Loucy (cell line): ENCODE data around the gene ZG16.
A peak's percentile ranks its signal among the peaks of the same experiment; 100 is the strongest.

Experiments
- H2AFZ ChIP-seq: fragments of 200-600 bp; sonication (generic); 2 replicates; pipeline ENCODE4 v1.6.0; 2016; ENCODE audit warnings: antibody characterized with exemption, mild to moderate bottlenecking, low read length, moderate library complexity
- H3F3A ChIP-seq: fragments of 200-600 bp; 2 replicates; pipeline ENCODE4 v1.6.0; 2016; ENCODE audit warnings: antibody characterized with exemption, low read depth, mild to moderate bottlenecking
- H3K27me3 ChIP-seq: fragments of 200-600 bp; sonication (generic); 2 replicates; pipeline ENCODE4 v1.6.1; 2014; ENCODE audit warnings: low read length, mild to moderate bottlenecking; ENCODE audit not compliant: insufficient read depth, poor library complexity, severe bottlenecking
- H3K36me3 ChIP-seq: fragments of 200-600 bp; sonication (generic); 2 replicates; pipeline ENCODE4 v1.6.1; 2016; ENCODE audit warnings: low read length; ENCODE audit not compliant: insufficient read depth
- H3K4me1 ChIP-seq: fragments of 200-600 bp; sonication (generic); 2 replicates; pipeline ENCODE4 v1.5.1; 2014; ENCODE audit warnings: low read length, mild to moderate bottlenecking; ENCODE audit not compliant: insufficient read depth, poor library complexity, severe bottlenecking
- H3K4me2 ChIP-seq: fragments of 200-600 bp; sonication (generic); 2 replicates; pipeline ENCODE4 v1.6.0; 2014; ENCODE audit warnings: antibody characterized with exemption, low read length, low read depth, mild to moderate bottlenecking; ENCODE audit not compliant: poor library complexity, severe bottlenecking
- H3K4me3 ChIP-seq: fragments of 200-600 bp; sonication (generic); 2 replicates; pipeline ENCODE4 v1.5.1; 2014; ENCODE audit warnings: low read length, mild to moderate bottlenecking, mixed read lengths; ENCODE audit not compliant: poor library complexity, severe bottlenecking
- H3K79me2 ChIP-seq: fragments of 200-600 bp; sonication (generic); 2 replicates; pipeline ENCODE4 v1.6.1; 2014; ENCODE audit warnings: low read length; ENCODE audit not compliant: insufficient read depth
- H3K9ac ChIP-seq: fragments of 200-600 bp; sonication (generic); 2 replicates; pipeline ENCODE4 v1.6.0; 2014; ENCODE audit warnings: mild to moderate bottlenecking, low read depth, low read length, moderate library complexity; ENCODE audit not compliant: poor library complexity, severe bottlenecking
- H3K9me2 ChIP-seq: fragments of 200-600 bp; sonication (generic); replicated peaks from 2 replicates; pipeline ENCODE4 v1.6.1; 2016; ENCODE audit warnings: low read depth, low read length, mixed read lengths
- H3K9me3 ChIP-seq: fragments of 200-600 bp; sonication (generic); 2 replicates; pipeline ENCODE4 v1.6.1; 2014; ENCODE audit warnings: mild to moderate bottlenecking, antibody characterized with exemption, low read length, low read depth; ENCODE audit not compliant: insufficient read depth
- H4K20me1 ChIP-seq: fragments of 200-600 bp; sonication (generic); 2 replicates; pipeline ENCODE4 v1.6.0; 2014; ENCODE audit warnings: antibody characterized with exemption, low read length, mild to moderate bottlenecking; ENCODE audit not compliant: insufficient read depth, poor library complexity, severe bottlenecking
- EZH2phosphoT487 ChIP-seq: fragments of 200-600 bp; IDR thresholded peaks from 2 replicates; pipeline ENCODE4 v1.6.1; 2018; ENCODE audit warnings: antibody characterized with exemption, mild to moderate bottlenecking, moderate library complexity, borderline replicate concordance
- TF ChIP-seq, protein P1 (sequence below): fragments of 200-600 bp; sonication (generic); conservative IDR thresholded peaks from 2 replicates; pipeline ENCODE4 v1.5.1; 2014; ENCODE audit warnings: mild to moderate bottlenecking, antibody characterized with exemption, low read length

Gene ZG16

DNA sequence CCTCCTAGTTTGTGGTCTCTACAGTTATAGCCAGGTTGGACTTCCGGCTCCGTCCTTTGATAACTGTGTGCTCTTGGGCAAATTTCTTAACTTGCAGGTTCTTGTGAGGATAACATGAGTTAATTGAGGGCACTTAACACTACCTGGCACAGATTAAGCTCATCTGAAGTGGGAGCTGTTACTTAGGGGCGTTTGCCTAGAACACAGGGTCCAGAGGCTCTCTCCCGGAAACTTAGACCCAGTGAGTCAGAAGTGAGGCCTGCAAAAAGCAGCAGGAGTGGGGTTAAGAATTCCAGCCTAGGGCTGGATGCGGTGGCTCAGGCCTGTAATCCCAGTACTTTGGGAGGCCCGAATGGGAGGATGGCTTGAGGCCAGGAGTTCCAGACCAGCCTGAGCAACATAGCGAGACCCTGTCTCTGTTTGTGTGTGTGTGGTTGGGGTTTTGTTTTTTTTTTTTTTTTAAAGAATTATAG is 43.6 kb downstream of the ZG16 start:
- Histone ChIP-seq H3K4me3 (no peak overlapping the region), H3K36me3 (no peaks in the 10 kb centered on the region; the same call in 1 of the 2 replicates), H4K20me1 (peaks cover 15% of the 10 kb centered on the region), H3F3A (no peaks in the 10 kb centered on the region), H3K9me3 (no peaks in the 10 kb centered on the region), H3K9ac (no peak overlapping the region), H2AFZ (no peak overlapping the region), H3K9me2 (no peaks in the 10 kb centered on the region), H3K4me2 (peak overlapping the region; percentile 78), H3K27me3 (no peaks in the 10 kb centered on the region), H3K4me1 (peaks cover 32% of the 10 kb centered on the region), H3K79me2 (peaks cover 28% of the 10 kb centered on the region)
- TF ChIP-seq EZH2phosphoT487: no peak
- TF ChIP-seq, protein P1, sequence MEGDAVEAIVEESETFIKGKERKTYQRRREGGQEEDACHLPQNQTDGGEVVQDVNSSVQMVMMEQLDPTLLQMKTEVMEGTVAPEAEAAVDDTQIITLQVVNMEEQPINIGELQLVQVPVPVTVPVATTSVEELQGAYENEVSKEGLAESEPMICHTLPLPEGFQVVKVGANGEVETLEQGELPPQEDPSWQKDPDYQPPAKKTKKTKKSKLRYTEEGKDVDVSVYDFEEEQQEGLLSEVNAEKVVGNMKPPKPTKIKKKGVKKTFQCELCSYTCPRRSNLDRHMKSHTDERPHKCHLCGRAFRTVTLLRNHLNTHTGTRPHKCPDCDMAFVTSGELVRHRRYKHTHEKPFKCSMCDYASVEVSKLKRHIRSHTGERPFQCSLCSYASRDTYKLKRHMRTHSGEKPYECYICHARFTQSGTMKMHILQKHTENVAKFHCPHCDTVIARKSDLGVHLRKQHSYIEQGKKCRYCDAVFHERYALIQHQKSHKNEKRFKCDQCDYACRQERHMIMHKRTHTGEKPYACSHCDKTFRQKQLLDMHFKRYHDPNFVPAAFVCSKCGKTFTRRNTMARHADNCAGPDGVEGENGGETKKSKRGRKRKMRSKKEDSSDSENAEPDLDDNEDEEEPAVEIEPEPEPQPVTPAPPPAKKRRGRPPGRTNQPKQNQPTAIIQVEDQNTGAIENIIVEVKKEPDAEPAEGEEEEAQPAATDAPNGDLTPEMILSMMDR: no peak

DNA sequence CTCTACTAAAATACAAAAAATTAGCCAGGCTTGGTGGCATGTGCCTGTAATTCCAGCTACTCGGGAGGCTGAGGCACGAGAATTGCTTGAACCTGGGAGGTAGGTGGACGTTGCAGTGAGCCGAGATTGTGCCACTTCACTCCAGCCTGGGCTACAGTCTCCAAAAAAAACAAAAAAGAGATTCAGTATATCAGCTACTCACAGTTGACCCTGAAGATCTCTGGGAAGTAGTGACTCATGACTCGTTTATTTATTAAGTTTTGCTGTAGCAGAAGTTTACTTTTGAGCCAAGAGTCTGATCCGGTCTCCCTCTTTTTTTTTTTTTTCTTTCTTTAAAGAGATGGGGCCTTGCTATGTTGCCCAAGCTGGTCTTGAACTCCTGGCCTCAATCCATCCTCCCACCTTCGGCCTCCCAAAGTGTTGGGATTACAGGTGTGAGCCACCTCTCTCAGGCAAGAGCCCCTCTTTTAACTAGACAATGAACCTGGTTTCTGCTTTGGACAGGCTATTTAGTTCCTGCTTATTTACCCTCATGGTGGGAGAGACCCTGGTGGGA is 46.6 kb downstream of the ZG16 start:
- Histone ChIP-seq H3K4me2 (no peak overlapping the region), H3K27me3 (no peaks in the 10 kb centered on the region), H3F3A (no peaks in the 10 kb centered on the region), H3K4me3 (no peak overlapping the region), H4K20me1 (peaks cover 10% of the 10 kb centered on the region), H3K9ac (no peak overlapping the region), H2AFZ (no peak overlapping the region), H3K9me3 (no peaks in the 10 kb centered on the region), H3K79me2 (peaks cover 5% of the 10 kb centered on the region; the same call in 1 of the 2 replicates), H3K9me2 (no peaks in the 10 kb centered on the region), H3K36me3 (no peaks in the 10 kb centered on the region), H3K4me1 (peaks cover 18% of the 10 kb centered on the region)
- no peak for TF ChIP-seq EZH2phosphoT487
- TF ChIP-seq, protein P1: no peak

DNA sequence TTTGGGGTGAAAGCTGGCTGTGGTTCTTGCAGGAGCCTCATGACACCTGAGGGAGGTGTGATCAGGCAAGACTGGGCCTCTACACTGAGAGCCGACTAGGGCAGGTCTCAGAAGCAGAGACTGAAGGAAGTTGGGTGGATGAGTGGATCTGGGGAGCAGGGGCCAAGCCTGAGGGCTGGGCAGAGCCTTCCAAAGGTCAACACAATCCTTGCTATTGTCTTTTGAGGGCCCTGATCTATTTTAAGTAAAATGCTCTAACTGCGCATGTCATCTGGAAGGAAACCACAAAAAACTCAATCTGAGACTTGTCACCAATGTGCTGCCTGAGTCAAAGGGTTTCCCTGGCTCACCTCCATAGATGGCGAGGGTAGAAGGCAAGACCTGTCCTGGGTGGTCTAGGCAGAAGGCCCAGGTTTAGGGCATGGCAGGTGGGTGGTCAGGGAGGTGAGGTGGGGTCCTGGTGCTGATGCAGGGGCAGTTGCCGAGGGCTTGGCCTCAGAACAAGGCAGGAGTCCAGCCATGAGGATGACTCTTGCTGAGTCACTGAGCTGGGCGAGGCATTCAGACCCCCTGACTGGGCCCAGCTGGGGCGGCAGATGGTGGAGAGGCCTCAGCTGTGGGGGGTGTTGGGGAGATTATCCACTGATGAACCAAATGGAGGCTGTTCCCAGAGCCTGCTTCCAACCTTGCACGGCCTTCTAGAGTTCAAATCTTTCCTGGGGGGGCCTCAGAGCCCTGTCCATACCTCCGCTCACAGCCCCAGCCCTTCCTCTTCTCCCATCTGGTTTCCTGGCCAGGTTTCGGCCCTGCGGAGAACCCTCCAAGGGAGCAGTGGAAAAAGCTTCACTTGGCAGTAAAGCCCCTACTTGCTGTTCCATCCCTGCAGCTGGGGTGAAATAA is 47.3 kb downstream of the ZG16 start:
- peaks cover 3% of the 10 kb centered on the region for H4K20me1 ChIP-seq
- no peak for TF ChIP-seq EZH2phosphoT487
- TF ChIP-seq, protein P1: no peak
- H3K36me3 ChIP-seq: no peaks in the 10 kb centered on the region
- H3K9ac ChIP-seq: no peak overlapping the region
- H3K9me3 ChIP-seq: no peaks in the 10 kb centered on the region
- H3F3A ChIP-seq: no peaks in the 10 kb centered on the region
- peaks cover 11% of the 10 kb centered on the region for H3K4me1 ChIP-seq
- H3K9me2 ChIP-seq: no peaks in the 10 kb centered on the region
- H3K4me3 ChIP-seq: no peak overlapping the region
- no peak overlapping the region for H3K4me2 ChIP-seq
- H3K27me3 ChIP-seq: no peaks in the 10 kb centered on the region
- no peak overlapping the region for H2AFZ ChIP-seq
- no peaks in the 10 kb centered on the region for H3K79me2 ChIP-seq
